ENCODE measurements around the gene UBE2QL1.
"Not testable (repeated sequence)": the region's sequence is repeated elsewhere in the genome, so short reads cannot be mapped to it uniquely, and the experiment has no call there.

UBE2QL1 gene

DNA sequence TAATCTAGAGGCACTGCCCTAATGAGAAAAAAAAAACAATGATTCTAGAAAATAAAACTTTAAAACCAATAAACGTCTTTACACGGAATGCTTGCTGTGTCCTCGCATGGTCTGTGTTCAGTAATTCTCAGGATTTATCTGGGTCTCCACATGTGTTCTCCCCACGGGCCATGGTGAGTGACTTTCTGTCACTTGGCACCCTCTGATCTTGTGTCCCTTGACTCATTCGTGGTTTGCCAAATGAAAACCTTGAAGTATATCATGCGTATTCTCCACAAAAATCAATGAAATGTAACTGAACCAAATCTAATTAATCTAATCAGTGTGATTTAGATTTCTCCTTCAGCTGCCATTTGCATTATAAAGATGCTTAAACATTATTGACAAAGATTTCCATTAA is 48.0 kb downstream of the UBE2QL1 start:
- DNase-seq (ENCODE audit: low read depth in 2 of 2): no peak

GRCh38 chr5:6497262-6497661 is 48.6 kb downstream of the UBE2QL1 start:
- no peak for DNase-seq (ENCODE audit: low read depth in 2 of 2)

- no peak for DNase-seq (ENCODE audit: low read depth in 2 of 2)
Observed at GRCh38 chr5:6498968-6499367, 50.3 kb downstream of the UBE2QL1 start.

GRCh38 chr5:6501701-6502100 is 53.0 kb downstream of the UBE2QL1 start:
- DNase-seq (ENCODE audit: low read depth in 2 of 2): no peak

DNA sequence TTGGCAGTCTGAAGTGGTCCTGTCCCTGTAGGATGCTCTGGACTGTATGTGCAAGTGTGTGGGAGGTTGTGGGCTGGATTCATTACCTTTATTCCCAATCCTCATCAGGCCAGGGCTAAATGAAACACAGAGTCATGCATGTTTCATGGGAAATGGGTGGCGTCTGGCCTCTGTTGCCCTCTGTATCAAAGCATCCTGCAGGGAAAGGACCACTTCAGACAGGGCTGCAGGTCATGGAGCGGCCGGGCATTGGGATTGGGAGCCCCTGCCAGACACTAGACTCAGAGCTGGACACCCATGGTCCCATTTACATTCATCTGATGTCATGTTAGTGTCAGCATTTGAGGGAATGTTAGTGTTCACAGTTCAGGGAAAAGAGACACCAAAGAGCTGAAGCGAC is 53.8 kb downstream of the UBE2QL1 start:
- DNase-seq (ENCODE audit: low read depth in 2 of 2): no peak

DNA sequence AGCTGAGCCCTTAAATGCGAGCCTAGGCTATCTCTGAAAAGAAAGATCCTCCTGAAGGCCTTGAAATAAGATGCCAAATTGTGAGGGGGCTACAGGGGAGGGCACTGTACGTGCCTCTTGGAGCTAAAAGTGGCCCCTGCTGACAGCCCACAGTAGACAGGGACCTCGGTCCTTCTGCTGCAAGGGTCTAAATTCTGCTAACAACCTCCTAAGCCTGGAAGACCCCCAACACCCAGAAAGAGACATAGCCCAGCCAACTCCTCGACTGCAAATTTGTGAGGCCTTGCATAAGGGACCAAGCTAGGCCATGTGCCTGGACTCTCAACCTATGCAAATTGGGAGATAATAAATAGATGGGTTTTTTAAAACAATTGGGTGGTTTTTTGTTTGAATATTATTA is 54.7 kb downstream of the UBE2QL1 start:
- DNase-seq (ENCODE audit: low read depth in 2 of 2): no peak

DNA sequence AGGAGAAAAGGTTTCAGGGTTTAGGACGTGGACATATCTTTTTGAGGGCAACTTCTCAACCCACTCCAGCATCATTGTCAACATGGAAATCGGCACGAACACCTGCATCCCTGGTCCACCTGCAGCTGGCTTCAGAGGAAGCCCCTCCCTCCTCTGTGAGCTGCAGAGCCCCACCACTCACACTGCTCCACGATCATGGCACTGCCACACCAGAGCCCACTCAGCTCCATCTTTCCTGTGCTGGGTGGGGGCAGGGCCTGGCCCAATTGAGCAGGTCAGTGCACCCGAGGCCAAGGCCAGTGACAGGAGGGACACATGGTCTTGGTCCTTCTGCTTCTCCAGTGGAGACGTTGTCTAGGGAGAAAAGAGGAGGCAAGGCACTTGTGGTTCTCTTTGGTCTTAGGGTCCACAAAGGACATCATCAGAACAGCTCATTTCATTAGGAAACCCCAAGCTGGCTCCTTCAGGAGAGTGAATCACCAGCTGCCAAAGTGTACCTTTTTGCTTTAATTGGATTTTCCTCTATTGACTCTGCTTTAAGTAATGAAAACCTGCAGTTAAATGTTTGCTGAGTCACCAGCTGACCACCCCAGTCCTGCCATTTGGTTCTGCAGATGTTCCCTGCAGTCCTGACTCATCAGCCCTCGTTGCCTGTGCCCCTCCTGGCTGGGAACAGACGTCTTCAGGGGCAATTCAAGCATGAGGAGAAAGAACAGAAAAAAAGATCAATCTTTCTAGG is 56.2 kb downstream of the UBE2QL1 start:
- DNase-seq (ENCODE audit: low read depth in 2 of 2): no peak

DNA sequence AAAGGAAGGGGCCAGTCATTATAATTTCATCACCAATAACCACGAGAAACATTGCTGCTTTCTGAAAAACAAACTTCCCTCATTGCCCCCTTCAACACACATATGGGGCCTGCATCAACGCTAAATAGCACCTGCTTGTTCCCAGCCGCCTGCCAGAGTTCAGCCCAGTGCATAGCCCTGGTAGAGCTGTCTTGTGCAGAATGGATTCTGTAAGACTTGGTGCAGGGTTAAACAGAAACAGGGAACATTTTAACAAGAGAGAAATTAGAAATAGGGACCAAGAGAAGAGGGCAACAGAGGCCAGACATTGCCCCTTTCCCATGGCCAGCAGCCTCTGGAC is 56.7 kb downstream of the UBE2QL1 start:
- DNase-seq (ENCODE audit: low read depth in 2 of 2): no peak

GRCh38 chr5:6505783-6506557 is 57.3 kb downstream of the UBE2QL1 start:
- no peak for DNase-seq (ENCODE audit: low read depth in 2 of 2)

- DNase-seq (ENCODE audit: low read depth in 2 of 2): no peak
Observed at GRCh38 chr5:6506611-6507010, 58.0 kb downstream of the UBE2QL1 start.

- DNase-seq (ENCODE audit: low read depth in 2 of 2): no peak
Observed at GRCh38 chr5:6508931-6509330, 60.3 kb downstream of the UBE2QL1 start.

- no peak for DNase-seq (ENCODE audit: low read depth in 2 of 2)
Observed at GRCh38 chr5:6510132-6510531, 61.5 kb downstream of the UBE2QL1 start.

DNA sequence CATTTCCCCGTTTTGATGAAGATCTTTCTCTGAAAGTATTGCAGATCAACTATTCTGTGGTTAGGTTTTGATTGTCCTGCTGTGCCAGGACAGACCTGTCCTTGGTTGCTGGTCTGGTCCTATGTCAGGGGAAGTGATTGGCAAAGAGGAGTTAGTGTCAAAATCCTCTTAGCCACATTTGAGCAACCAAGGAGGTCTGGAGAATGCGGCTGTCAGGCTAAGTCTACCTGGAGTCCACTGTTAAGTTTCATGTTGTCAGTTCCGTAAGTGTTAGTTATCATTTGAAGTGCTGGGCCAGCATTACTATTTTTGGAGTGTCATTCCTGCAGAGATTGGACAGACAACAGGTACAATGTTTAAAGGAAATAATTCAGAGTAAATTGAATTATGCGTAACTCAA is 62.3 kb downstream of the UBE2QL1 start:
- DNase-seq (ENCODE audit: low read depth in 2 of 2): no peak

DNA sequence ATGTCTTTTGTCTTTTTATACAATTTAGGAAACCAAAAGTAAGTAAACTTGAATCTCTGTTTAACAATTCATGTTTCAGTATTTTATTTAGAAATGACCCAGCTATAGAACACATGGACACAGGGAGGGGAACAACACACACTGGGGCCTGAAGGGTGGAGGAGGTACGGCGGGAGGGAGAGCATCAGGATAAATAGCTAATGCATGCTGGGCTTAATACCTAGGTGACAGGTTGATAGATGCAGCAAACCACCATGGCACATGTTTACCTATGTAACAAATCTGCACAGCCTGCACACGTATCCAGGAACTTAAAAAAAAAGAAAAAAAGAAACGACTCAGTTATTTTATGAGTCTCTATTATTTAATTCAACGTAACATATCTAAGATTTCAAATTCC is 67.2 kb downstream of the UBE2QL1 start:
- DNase-seq (ENCODE audit: low read depth in 2 of 2): not testable (repeated sequence)

DNA sequence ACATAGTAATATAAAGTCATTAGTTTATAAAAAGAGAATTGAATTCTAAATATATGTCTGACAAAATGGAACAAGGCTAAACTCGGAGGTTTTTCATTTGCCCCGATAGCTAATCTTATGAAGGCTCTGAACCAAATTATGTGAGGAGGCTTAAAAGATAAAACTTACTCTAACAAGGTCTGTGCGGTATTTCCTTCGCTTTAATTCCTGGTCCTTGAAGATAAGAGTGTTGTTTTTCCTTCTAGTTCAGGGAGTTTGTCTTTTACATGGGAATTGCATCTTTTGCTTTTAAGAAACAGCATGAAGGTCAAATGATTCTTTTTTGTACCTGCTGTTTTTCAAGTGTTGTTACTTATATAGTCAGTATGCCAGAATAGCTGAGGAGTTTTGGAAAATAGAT is 68.2 kb downstream of the UBE2QL1 start:
- no peak for DNase-seq (ENCODE audit: low read depth in 2 of 2)

- DNase-seq (ENCODE audit: low read depth in 2 of 2): no peak
Observed at GRCh38 chr5:6517510-6517909, 68.9 kb downstream of the UBE2QL1 start.

- no peak for DNase-seq (ENCODE audit: low read depth in 2 of 2)
Observed at GRCh38 chr5:6518298-6519057, 69.8 kb downstream of the UBE2QL1 start.

DNA sequence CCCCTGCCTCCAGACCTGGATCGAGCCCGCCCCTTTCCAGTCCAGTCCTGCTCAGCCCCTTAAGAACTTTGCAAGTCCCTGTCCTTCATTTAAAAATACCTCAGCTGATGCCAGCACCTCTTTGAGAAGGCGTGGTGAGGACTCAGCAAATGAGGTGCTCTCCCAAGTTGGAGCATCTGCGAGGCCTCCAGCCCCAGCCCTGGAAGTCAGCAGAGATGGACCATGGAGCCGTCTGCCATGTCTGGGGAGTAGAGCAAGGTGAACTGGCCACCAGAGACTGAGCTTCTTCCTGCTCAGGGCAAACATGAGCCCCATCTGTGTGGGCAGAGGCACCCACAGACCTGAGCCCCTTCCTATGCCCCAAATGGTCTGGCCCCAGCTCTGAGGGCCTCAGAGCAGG is 71.5 kb downstream of the UBE2QL1 start:
- DNase-seq (ENCODE audit: low read depth in 2 of 2): no peak

DNA sequence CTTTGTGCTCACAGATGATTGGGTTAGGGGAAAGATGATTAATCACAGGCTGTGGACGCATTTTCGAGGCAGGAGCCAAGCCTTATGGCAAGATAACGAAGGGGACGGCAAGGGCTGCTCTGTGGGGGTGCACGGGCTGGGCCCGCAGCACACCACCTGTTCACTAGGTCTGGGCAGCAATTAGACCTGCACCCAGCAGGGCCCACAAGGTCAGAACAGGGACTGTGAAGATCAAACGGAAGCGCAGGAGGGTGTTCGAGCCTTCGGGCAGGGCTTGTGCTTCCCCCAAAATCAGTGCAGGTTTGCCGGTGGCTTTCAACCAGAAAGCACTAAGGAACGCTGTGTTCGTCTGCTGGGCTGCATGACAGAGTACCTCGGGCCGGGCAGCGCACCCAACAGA is 73.7 kb downstream of the UBE2QL1 start:
- DNase-seq (ENCODE audit: low read depth in 2 of 2): no peak

- no peak for DNase-seq (ENCODE audit: low read depth in 2 of 2)
Observed at GRCh38 chr5:6522923-6523322, 74.3 kb downstream of the UBE2QL1 start.

DNA sequence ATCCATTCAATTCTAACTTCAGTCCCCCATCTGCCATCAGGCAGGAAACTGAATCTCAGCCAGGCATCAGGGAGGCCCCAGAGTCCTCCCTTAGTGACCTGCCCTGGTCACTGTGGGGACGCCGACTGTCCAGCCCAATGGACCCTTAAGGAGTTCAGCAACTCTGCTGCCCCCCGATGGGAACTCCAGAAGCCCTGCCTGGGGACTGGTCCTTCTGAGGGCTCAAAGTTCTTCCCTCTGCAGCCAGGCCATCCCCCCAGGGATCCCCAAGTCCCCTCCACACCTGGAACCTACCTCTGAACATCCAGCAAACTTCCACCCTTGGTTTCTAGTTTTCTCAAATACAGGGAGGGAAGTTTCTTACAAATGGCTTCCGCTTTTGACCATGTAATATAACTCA is 76.8 kb downstream of the UBE2QL1 start:
- DNase-seq (ENCODE audit: low read depth in 2 of 2): no peak

DNA sequence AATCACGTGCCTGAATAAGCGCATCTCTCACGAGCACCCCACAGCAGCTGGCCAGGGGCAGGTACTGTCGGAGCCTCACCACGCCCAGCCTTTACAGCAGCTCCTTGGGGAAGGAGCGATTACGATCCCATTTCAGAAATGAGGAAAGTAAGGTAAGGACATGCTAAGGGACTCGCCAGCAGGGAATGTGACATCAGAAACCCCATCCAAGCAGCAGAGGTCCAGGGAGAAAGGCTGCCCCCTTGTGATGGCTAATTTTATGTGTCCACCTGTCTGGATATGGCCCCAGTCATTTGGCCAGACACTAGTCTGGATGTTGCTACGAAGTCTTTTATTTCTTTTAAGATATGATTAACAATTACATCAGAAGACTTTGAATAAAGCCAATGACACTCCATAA is 77.3 kb downstream of the UBE2QL1 start:
- DNase-seq (ENCODE audit: low read depth in 2 of 2): no peak
